Tibial nerve (tissue), 4 donors: ENCODE measurements around the gene LRRC8C.

Experiments
- CTCF ChIP-seq, 5 experiments: fragments of 200-600 bp in 3 of 5; fragments of 450-650 bp in 2 of 5; sonication (generic) in 3 of 5; IDR thresholded peaks; one replicate each; pipeline ENCODE4 v1.5.1; 2016 to 2019; ENCODE audit warnings: antibody characterized with exemption in 5 of 5, mild to moderate bottlenecking in 3 of 5, moderate library complexity in 2 of 5
- EP300 ChIP-seq, 2 donors: sonication (generic); formaldehyde crosslinking; IDR thresholded peaks; one replicate each; pipeline ENCODE4 v1.6.1; 2017; ENCODE audit warnings: antibody characterized with exemption in 2 of 2, mild to moderate bottlenecking in 1 of 2

- TF ChIP-seq CTCF (IDR thresholded peaks at IDR 0.05) = no peak
- no peak for TF ChIP-seq EP300 (IDR thresholded peaks at IDR 0.05)
Measured at GRCh38 chr1:89688607-89689006, 55.7 kb downstream of the LRRC8C start.
